ENCODE data around the gene MED4.
"Not testable (repeated sequence)": the region's sequence is repeated elsewhere in the genome, so short reads cannot be mapped to it uniquely, and the experiment has no call there.

The MED4 gene

GRCh38 chr13:48096670-48097069 lies 1.8 kb upstream of the MED4 start:
- DNase-seq (ENCODE audit: low read depth in 2 of 3, low spot score in 1 of 3), result no peak

GRCh38 chr13:48094404-48094780 lies 512 bp downstream of the MED4 start:
- no peak for DNase-seq (ENCODE audit: low read depth in 2 of 3, low spot score in 1 of 3)

GRCh38 chr13:48093588-48093987 lies 1.3 kb downstream of the MED4 start:
- no peak for DNase-seq (ENCODE audit: low read depth in 2 of 3, low spot score in 1 of 3)

GRCh38 chr13:48086272-48086671 lies 8.6 kb downstream of the MED4 start:
- no peak for DNase-seq (ENCODE audit: low read depth in 2 of 3, low spot score in 1 of 3)

GRCh38 chr13:48081739-48082138 lies 13.2 kb downstream of the MED4 start:
- no peak for DNase-seq (ENCODE audit: low read depth in 2 of 3, low spot score in 1 of 3)

- peak in 1 of 3 donors; percentile 10 for DNase-seq (ENCODE audit: low read depth in 2 of 3, low spot score in 1 of 3)
Measured at GRCh38 chr13:48078251-48078656, 16.6 kb downstream of the MED4 start.

GRCh38 chr13:48074006-48074405 lies 20.9 kb downstream of the MED4 start:
- DNase-seq (ENCODE audit: low read depth in 2 of 3, low spot score in 1 of 3), result no peak

- DNase-seq (ENCODE audit: low read depth in 2 of 3, low spot score in 1 of 3), result no peak
Measured at GRCh38 chr13:48072787-48073186, 22.1 kb downstream of the MED4 start.

- no peak for DNase-seq (ENCODE audit: low read depth in 2 of 3, low spot score in 1 of 3)
Measured at GRCh38 chr13:48072304-48072703, 22.6 kb downstream of the MED4 start.

GRCh38 chr13:48070942-48071341 lies 24.0 kb downstream of the MED4 start:
- no peak for DNase-seq (ENCODE audit: low read depth in 2 of 3, low spot score in 1 of 3)

GRCh38 chr13:48069573-48069972 lies 25.3 kb downstream of the MED4 start:
- no peak for DNase-seq (ENCODE audit: low read depth in 2 of 3, low spot score in 1 of 3)

GRCh38 chr13:48068952-48069351 lies 26.0 kb downstream of the MED4 start:
- DNase-seq (ENCODE audit: low read depth in 2 of 3, low spot score in 1 of 3), result no peak

GRCh38 chr13:48068036-48068435 lies 26.9 kb downstream of the MED4 start:
- DNase-seq (ENCODE audit: low read depth in 2 of 3, low spot score in 1 of 3), result no peak

GRCh38 chr13:48066310-48066989 lies 28.5 kb downstream of the MED4 start:
- peak in 1 of 3 donors; percentile 3 for DNase-seq (ENCODE audit: low read depth in 2 of 3, low spot score in 1 of 3)

- not testable (repeated sequence) for DNase-seq (ENCODE audit: low read depth in 2 of 3, low spot score in 1 of 3)
Measured at GRCh38 chr13:48059951-48060350, 35.0 kb downstream of the MED4 start.

GRCh38 chr13:48058536-48058935 lies 36.4 kb downstream of the MED4 start:
- DNase-seq (ENCODE audit: low read depth in 2 of 3, low spot score in 1 of 3), result not testable (repeated sequence)

- no peak for DNase-seq (ENCODE audit: low read depth in 2 of 3, low spot score in 1 of 3)
Measured at GRCh38 chr13:48055712-48056111, 39.2 kb downstream of the MED4 start.

GRCh38 chr13:48054601-48055000 lies 40.3 kb downstream of the MED4 start:
- DNase-seq (ENCODE audit: low read depth in 2 of 3, low spot score in 1 of 3), result no peak

GRCh38 chr13:48050550-48050949 lies 44.4 kb downstream of the MED4 start:
- DNase-seq (ENCODE audit: low read depth in 2 of 3, low spot score in 1 of 3), result no peak

GRCh38 chr13:48043789-48044503 lies 51.0 kb downstream of the MED4 start:
- no peak for DNase-seq (ENCODE audit: low read depth in 2 of 3, low spot score in 1 of 3)

GRCh38 chr13:48042894-48043293 lies 52.0 kb downstream of the MED4 start:
- DNase-seq (ENCODE audit: low read depth in 2 of 3, low spot score in 1 of 3), result no peak

- DNase-seq (ENCODE audit: low read depth in 2 of 3, low spot score in 1 of 3), result no peak
Measured at GRCh38 chr13:48040896-48041295, 54.0 kb downstream of the MED4 start.

- DNase-seq (ENCODE audit: low read depth in 2 of 3, low spot score in 1 of 3), result no peak
Measured at GRCh38 chr13:48040049-48040448, 54.9 kb downstream of the MED4 start.
